ENCODE measurements around the gene CERS5. TPM values are rescaled to one million over a fixed set of nuclear protein-coding genes. Genes with fewer than 3 reads are reported as not detected.

The CERS5 gene
- total RNA-seq, result 10 to 100 TPM; 19.4 to 48.1 (median 36.8) TPM
- 100 to 1,000 TPM in 1 of 3 donors, 10 to 100 TPM in 2; 35.8 to 110 (median 98.8) TPM for polyA plus RNA-seq
- long read RNA-seq, donor 1, transcript CERS5-201 (10 exons, 2,051 nt), result major isoform, 16 of 16 reads
- long read RNA-seq, donor 1, partial matches to known transcripts, result 0 of 16 reads
- long read RNA-seq, donor 1, other reads (novel, unspliced or antisense), result 0 of 16 reads
- long read RNA-seq, donor 2, transcript CERS5-201 (10 exons, 2,051 nt), result major isoform, 8 of 8 reads
- long read RNA-seq, donor 2, partial matches to known transcripts, result 0 of 8 reads
- long read RNA-seq, donor 2, other reads (novel, unspliced or antisense), result 0 of 8 reads
- long read RNA-seq, donor 3, transcript CERS5-201 (10 exons, 2,051 nt), result major isoform, 10 of 10 reads
- long read RNA-seq, donor 3, partial matches to known transcripts, result 0 of 10 reads
- long read RNA-seq, donor 3, other reads (novel, unspliced or antisense), result 0 of 10 reads
- long read RNA-seq, donor 4, transcript CERS5-201 (10 exons, 2,051 nt), result major isoform, 17 of 25 reads
- long read RNA-seq, donor 4, partial matches to known transcripts, result 1 of 25 reads
- long read RNA-seq, donor 4, other reads (novel, unspliced or antisense), result 7 of 25 reads
- long read RNA-seq, donor 5, transcript CERS5-201 (10 exons, 2,051 nt), result major isoform, 40 of 57 reads
- long read RNA-seq, donor 5, partial matches to known transcripts, result 0 of 57 reads
- long read RNA-seq, donor 5, other reads (novel, unspliced or antisense), result 14 of 57 reads
- long read RNA-seq, donor 6, transcript CERS5-201 (10 exons, 2,051 nt), result major isoform, 6 of 11 reads
- long read RNA-seq, donor 6, partial matches to known transcripts, result 2 of 11 reads
- long read RNA-seq, donor 6, other reads (novel, unspliced or antisense), result 3 of 11 reads
- long read RNA-seq, donor 7, transcript CERS5-201 (10 exons, 2,051 nt), result major isoform, 5 of 5 reads
- long read RNA-seq, donor 7, partial matches to known transcripts, result 0 of 5 reads
- long read RNA-seq, donor 7, other reads (novel, unspliced or antisense), result 0 of 5 reads
- long read RNA-seq, donor 8, transcript CERS5-201 (10 exons, 2,051 nt), result major isoform, 12 of 13 reads
- long read RNA-seq, donor 8, partial matches to known transcripts, result 0 of 13 reads
- long read RNA-seq, donor 8, other reads (novel, unspliced or antisense), result 0 of 13 reads
- long read RNA-seq, donor 9, transcript CERS5-201 (10 exons, 2,051 nt), result major isoform, 10 of 12 reads
- long read RNA-seq, donor 9, partial matches to known transcripts, result 0 of 12 reads
- long read RNA-seq, donor 9, other reads (novel, unspliced or antisense), result 0 of 12 reads
- long read RNA-seq, donor 10, transcript CERS5-201 (10 exons, 2,051 nt), result major isoform, 5 of 5 reads
- long read RNA-seq, donor 10, partial matches to known transcripts, result 0 of 5 reads
- long read RNA-seq, donor 10, other reads (novel, unspliced or antisense), result 0 of 5 reads

DNA sequence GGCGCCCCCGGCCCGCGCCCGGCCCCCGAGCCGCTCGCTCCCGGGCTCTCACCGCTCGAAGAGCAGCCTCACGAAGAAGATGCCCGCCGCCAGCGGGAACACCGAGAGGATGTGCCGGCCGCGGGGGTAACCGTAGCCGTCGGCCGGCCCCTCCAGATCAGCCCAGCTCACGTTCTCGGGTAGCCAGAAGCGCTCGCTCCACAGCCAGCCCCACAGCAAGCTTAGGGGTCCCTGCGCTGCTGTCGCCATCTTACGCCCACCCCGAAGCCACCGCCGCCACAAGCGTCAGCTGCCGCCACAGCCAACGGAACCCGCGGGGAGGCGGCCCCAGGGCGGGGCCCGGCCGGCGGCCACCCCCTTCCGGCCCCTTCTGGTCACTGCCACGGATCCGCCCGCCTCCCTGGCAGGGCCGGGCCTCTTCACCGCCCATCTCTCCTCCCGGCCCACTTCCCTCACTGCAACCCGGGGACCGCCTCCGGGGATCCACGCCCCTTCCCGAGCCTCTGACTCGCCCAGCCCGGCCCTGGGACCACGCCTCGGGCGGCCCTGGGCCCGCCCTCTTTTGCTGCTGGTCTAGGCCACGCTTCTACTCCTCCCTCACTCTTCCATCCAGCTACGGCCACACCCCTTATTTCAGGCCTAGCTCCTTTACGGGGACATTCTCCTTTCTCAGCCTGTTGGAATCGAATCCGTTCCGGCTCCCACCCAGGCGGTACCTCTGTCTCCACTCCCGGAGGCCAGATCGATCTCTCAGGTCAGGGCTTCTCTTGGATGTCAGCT, at the start of gene CERS5:
CERS5 (minus strand) TSS at position 321 of the 780 bp plus-strand sequence; CDS start at position 249, 72 bp downstream.
- Histone ChIP-seq H3K9me3 (replicated peaks in 1 of 3) (no peaks in the 10 kb centered on the region), H3K4me1 (replicated peaks in 1 of 2) (peaks cover 8 to 21% of the 10 kb centered on the region in 2 donors), H3K27ac (peak within 1 kb of the TSS; percentile 65 to 95 (median 92)), H3K36me3 (replicated peaks in 1 of 2) (no peaks in the 10 kb centered on the region), H3K4me3 (peak within 1 kb of the TSS; percentile 63 to 86 (median 74)), H3K27me3 (no peaks in the 10 kb centered on the region)
- WGBS, 4 donors, result 0 to 1% (median 1%) methylated on average over 18 to 70 of the region's 70 CpGs
- peak; percentile 99 for DNase-seq
- peak; percentile 32 to 73 for TF ChIP-seq POLR2A (IDR thresholded peaks at IDR 0.05)
- peak in 4 of 6 experiments; percentile 7 to 53 (median 45) for TF ChIP-seq CTCF (IDR thresholded peaks at IDR 0.05)
- intact Hi-C loops (cut with DNase I), result loop anchor here in 1 of 2 donors (2.0 kb wide), 1 partner anchor 54 kb away; the partner anchor contains the start of gene COX14

DNA sequence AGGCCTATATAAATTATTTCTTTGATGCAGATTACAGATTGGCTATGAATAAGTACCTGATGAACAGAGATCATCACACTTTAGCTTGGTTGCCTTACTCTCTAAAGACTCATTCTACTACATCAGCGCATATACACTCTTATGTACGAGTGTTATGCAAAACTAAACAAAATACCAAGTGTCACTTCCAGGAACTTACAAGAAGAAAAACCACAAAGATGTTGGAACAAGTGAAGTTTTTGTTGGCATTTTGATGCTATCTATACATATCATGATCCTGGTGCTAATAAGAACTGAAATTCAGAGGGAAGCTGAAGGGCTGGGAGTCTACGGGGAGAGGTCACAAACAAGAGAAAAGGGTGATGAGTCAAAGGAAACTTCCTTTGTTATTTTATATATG, 47.9 kb upstream of the CERS5 start:
- WGBS, 4 donors, result 88 to 95% (median 90%) methylated on average over 3 of the region's 3 CpGs
- DNase-seq, result no peak
- H3K27ac ChIP-seq, result no peak overlapping the region
- TF ChIP-seq CTCF (IDR thresholded peaks at IDR 0.05) (no peak), POLR2A (IDR thresholded peaks at IDR 0.05) (no peak)
- H3K9me3 ChIP-seq (replicated peaks in 1 of 3), result no peaks in the 10 kb centered on the region
- H3K27me3 ChIP-seq, result no peaks in the 10 kb centered on the region
- H3K4me1 ChIP-seq (replicated peaks in 1 of 2), result peaks cover 10 to 37% of the 10 kb centered on the region in 2 donors
- H3K4me3 ChIP-seq, result no peak overlapping the region
- intact Hi-C loops (cut with DNase I), result no loop called here
- no peaks in the 10 kb centered on the region for H3K36me3 ChIP-seq (replicated peaks in 1 of 2)

GRCh38 chr12:50214018-50214417, 46.8 kb upstream of the CERS5 start:
- 22 to 45% (median 35%) methylated on average over 1 of the region's 1 CpG for WGBS, 4 donors
- H3K27ac ChIP-seq, result no peak overlapping the region

More at GRCh38 chr12:50214018-50214417, 46.8 kb upstream of the CERS5 start:
- peaks cover 10 to 28% of the 10 kb centered on the region in 2 donors for H3K4me1 ChIP-seq (replicated peaks in 1 of 2)
- no peaks in the 10 kb centered on the region for H3K9me3 ChIP-seq (replicated peaks in 1 of 3)
- no peaks in the 10 kb centered on the region for H3K36me3 ChIP-seq (replicated peaks in 1 of 2)
- TF ChIP-seq POLR2A (IDR thresholded peaks at IDR 0.05) (no peak), CTCF (IDR thresholded peaks at IDR 0.05) (no peak)
- DNase-seq, result no peak
- intact Hi-C loops (cut with DNase I), result no loop called here
- H3K4me3 ChIP-seq, result no peak overlapping the region
- no peaks in the 10 kb centered on the region for H3K27me3 ChIP-seq
